Right lobe of liver (tissue), 6 donors: ENCODE data around the gene ADGRD1. TPM values are rescaled to one million over a fixed set of nuclear protein-coding genes. Genes with fewer than 3 reads are reported as not detected.
A peak's percentile ranks its signal among the peaks of the same experiment; 100 is the strongest.

Experiments
- ATAC-seq, 4 donors: fragments of 200-7000 bp; cut with Tn5 transposase; one replicate each; pipeline ENCODE4 v1.9.1; 2020; ENCODE audit warnings: mild to moderate bottlenecking in 4 of 4, moderate library complexity in 4 of 4
- DNase-seq, 3 donors: peaks; one replicate each; pipeline ENCODE4 v3.0.0-alpha.2; 2020
- H3K27ac ChIP-seq, 3 donors: fragments of 200-600 bp; one replicate each; pipeline ENCODE4 v1.8.0; 2022
- H3K27me3 ChIP-seq, 2 donors: fragments of 200-600 bp; one replicate each; pipeline ENCODE4 v1.8.0; 2022
- H3K36me3 ChIP-seq, 4 donors: fragments of 200-600 bp; sonication (generic) in 1 of 4; one replicate each; pipeline versions ENCODE4 v1.5.1 to v1.8.0; 2017 to 2022; ENCODE audit warnings: control low read depth in 1 of 4
- H3K4me1 ChIP-seq, 4 donors: fragments of 200-600 bp; sonication (generic) in 1 of 4; one replicate each; pipeline versions ENCODE4 v1.5.1 to v1.8.0; 2017 to 2022; ENCODE audit warnings: control low read depth in 1 of 4
- H3K4me3 ChIP-seq, 3 donors: fragments of 200-600 bp; one replicate each; pipeline ENCODE4 v1.8.0; 2022
- H3K9me3 ChIP-seq, 4 donors: fragments of 200-600 bp; sonication (generic) in 1 of 4; one replicate each; pipeline versions ENCODE4 v1.5.1 to v1.8.0; 2017 to 2022; ENCODE audit warnings: control low read depth in 1 of 4
- CTCF ChIP-seq, 4 donors: fragments of 200-600 bp in 3 of 4; fragments of 450-650 bp in 1 of 4; IDR thresholded peaks; one replicate each; pipeline versions ENCODE4 v1.5.1 to v1.8.0; 2016 to 2022; ENCODE audit warnings: antibody characterized with exemption in 4 of 4, mild to moderate bottlenecking in 2 of 4
- POLR2A ChIP-seq: fragments of 450-650 bp; IDR thresholded peaks from one replicate; pipeline ENCODE4 v1.6.1; 2017; ENCODE audit warnings: antibody characterized with exemption, mild to moderate bottlenecking
- WGBS: methylation state at CpG from one replicate; pipeline ENCODE4 v1.1.6; 2018; ENCODE audit warnings: low coverage, low lambda C conversion rate; ENCODE audit not compliant: insufficient coverage; ENCODE audit errors: missing lambda C conversion rate; 5-methylcytosine and 5-hydroxymethylcytosine counted together
- intact Hi-C, 2 donors: fragments of 100-400 bp; cut with DNase I; formaldehyde crosslinking; loops; one replicate each; pipeline versions ENCODE4 v1.11.2 to v1.14.1; 2022
- total RNA-seq, 6 experiments: library from RNA; depleted of rRNA in 2 of 6; stranded (reverse); fragments of >200 nt in 2 of 6; fragmentation: NEBNext Ultra II Directional in 3 of 6; extraction: Animal tissue kit (Norgen Biotek cat#: 25700) in 3 of 6; gene quantifications; one replicate each; pipeline versions ENCODE4 v1.1.0 to v1.2.4, GENCODE V29; 2016 to 2023
- donor health status: DM: no; HTN: yes; CAD: no.
- donor health status: DM: no; HTN: no; CAD: no.
- donor health status: DM: no; HTN: no; CAD: no.
- donor health status: DM: no; HTN: yes; CAD: no.
- donor health status: DM: no; HTN: yes; CAD: no.

ADGRD1 gene
- total RNA-seq, 6 experiments from 2014 or later = 4.7 to 17.0 (median 10.9) TPM

DNA sequence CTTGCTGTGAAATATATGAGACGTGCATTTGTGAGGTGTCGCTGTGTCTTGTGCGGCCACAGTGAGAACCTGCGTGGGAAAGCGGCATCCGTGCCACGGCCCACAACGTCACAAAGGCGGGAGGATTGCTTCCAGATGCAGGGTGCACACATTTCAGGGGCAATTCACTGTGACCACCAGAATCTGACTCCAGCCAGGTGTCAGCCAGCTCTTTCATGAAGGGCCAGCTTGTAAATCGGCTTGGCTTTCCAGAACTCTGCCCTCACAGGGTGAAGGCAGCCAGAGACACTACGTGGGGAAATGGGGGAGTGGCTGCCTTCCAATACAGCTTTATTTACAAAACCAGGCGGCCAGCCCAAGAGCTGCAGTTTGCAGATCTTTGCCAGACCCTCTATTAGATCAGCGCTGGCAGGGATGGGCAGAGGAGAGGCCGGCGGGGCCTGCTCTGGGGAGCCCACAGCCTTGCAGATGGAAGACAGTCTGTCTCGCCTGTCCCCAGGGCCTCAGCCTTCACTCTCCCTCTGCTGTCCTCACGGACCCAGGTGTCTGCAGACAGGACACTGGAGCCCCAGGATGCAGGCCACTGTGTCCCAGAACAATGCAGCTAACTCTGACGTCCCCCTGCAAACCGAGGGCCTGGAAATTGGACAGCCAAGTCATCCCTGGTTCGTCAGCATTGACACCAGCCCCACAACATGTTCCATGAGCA is 53.5 kb downstream of the ADGRD1 start:
- Histone ChIP-seq H3K27me3 (no peaks in the 10 kb centered on the region), H3K27ac (peak overlapping the region in 2 of 3 donors; percentile 36 to 77), H3K36me3 (no peaks in the 10 kb centered on the region), H3K4me3 (no peak overlapping the region), H3K4me1 (peaks cover 0 to 26% (median 11%) of the 10 kb centered on the region in 4 donors), H3K9me3 (no peaks in the 10 kb centered on the region)
- ATAC-seq = peak; percentile 83 to 89 (median 88)
- 13% methylated on average over 7 of the region's 20 CpGs for WGBS
- intact Hi-C loops = no loop called here
- TF ChIP-seq CTCF (IDR thresholded peaks at IDR 0.05) (peak in 3 of 4 donors; percentile 6 to 28 (median 8)), POLR2A (peak; percentile 22)
- peak; percentile 75 to 89 (median 77) for DNase-seq

- H3K4me3 ChIP-seq = no peak overlapping the region
- peak overlapping the region in 2 of 3 donors; percentile 36 to 77 for H3K27ac ChIP-seq
- TF ChIP-seq CTCF (IDR thresholded peaks at IDR 0.05) (no peak), POLR2A (no peak)
- WGBS = 21% methylated on average over 3 of the region's 3 CpGs
- no peaks in the 10 kb centered on the region for H3K36me3 ChIP-seq
- H3K4me1 ChIP-seq = peaks cover 0 to 30% (median 12%) of the 10 kb centered on the region in 4 donors
- intact Hi-C loops = no loop called here
- no peaks in the 10 kb centered on the region for H3K9me3 ChIP-seq
- ATAC-seq = peak; percentile 1 to 22 (median 3)
- no peak for DNase-seq
- H3K27me3 ChIP-seq = no peaks in the 10 kb centered on the region
Measured at GRCh38 chr12:131007740-131008117, 54.0 kb downstream of the ADGRD1 start.

- no peak overlapping the region for H3K4me3 ChIP-seq
Measured at GRCh38 chr12:131008131-131008912, 54.6 kb downstream of the ADGRD1 start.

DNA sequence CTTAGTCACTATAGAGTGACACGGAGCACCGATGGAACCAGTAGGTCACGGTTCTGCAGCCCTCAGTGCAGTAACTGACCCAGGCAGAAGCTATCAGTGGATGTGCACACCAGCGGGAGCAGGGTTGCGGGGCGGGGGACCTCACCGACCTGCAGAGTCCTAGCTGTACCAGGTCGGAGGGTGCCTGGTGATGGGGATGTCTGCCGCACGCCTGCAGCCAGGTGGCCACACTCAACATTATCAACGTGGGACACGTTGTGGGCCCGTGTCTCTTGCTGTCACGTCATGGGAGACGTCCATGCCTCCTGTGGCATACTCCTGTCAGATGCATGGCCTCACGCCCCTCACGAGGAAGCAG is 55.2 kb downstream of the ADGRD1 start:
- no peaks in the 10 kb centered on the region for H3K9me3 ChIP-seq
- 83% methylated on average over 1 of the region's 17 CpGs for WGBS
- TF ChIP-seq CTCF (IDR thresholded peaks at IDR 0.05) (no peak), POLR2A (no peak)
- peaks cover 0 to 33% (median 12%) of the 10 kb centered on the region in 4 donors for H3K4me1 ChIP-seq
- no peak overlapping the region for H3K27ac ChIP-seq
- intact Hi-C loops = no loop called here
- DNase-seq (peak in 1 of 3 donors; percentile 43), ATAC-seq (no peak)
- no peaks in the 10 kb centered on the region for H3K36me3 ChIP-seq
- no peak overlapping the region for H3K4me3 ChIP-seq
- H3K27me3 ChIP-seq = no peaks in the 10 kb centered on the region

More at GRCh38 chr12:131008131-131008912, 54.6 kb downstream of the ADGRD1 start:
- Histone ChIP-seq H3K27ac (peak overlapping the region in 1 of 3 donors; percentile 77), H3K36me3 (no peaks in the 10 kb centered on the region), H3K27me3 (no peaks in the 10 kb centered on the region), H3K4me1 (peaks cover 0 to 33% (median 12%) of the 10 kb centered on the region in 4 donors), H3K9me3 (no peaks in the 10 kb centered on the region)
- peak in 1 of 3 donors; percentile 37 for DNase-seq
- ATAC-seq = no peak
- TF ChIP-seq CTCF (IDR thresholded peaks at IDR 0.05) (no peak), POLR2A (no peak)
- intact Hi-C loops = no loop called here
- 87% methylated on average over 6 of the region's 26 CpGs for WGBS
